Stomach (tissue), 9 donors: ENCODE measurements around the gene CASP8AP2. TPM values are rescaled to one million over a fixed set of nuclear protein-coding genes. Genes with fewer than 3 reads are reported as not detected.

Experiments
- DNase-seq, 2 donors: peaks; one replicate each; pipeline versions ENCODE4 v3.0.0 to v3.0.0-alpha.2; 2013 to 2019
- H3K27ac ChIP-seq, 5 donors: fragments of 200-600 bp in 4 of 5; sonication (generic) in 4 of 5; one replicate each; pipeline ENCODE4 v1.5.1; 2013 to 2019; ENCODE audit warnings: mild to moderate bottlenecking in 1 of 5, moderate library complexity in 1 of 5
- H3K27me3 ChIP-seq, 3 donors: fragments of 200-600 bp; sonication (generic); one replicate each; pipeline ENCODE4 v1.5.1; 2017 to 2019; ENCODE audit warnings: mixed run types in 1 of 3
- H3K36me3 ChIP-seq, 4 donors: fragments of 200-600 bp; sonication (generic); 1 replicate in 3 of 4; 2 replicates in 1 of 4; pipeline ENCODE4 v1.5.1; 2016 to 2019
- H3K4me1 ChIP-seq, 4 donors: fragments of 200-600 bp; sonication (generic); one replicate each; pipeline ENCODE4 v1.5.1; 2016 to 2019
- H3K4me3 ChIP-seq, 4 donors: fragments of 200-600 bp; sonication (generic) in 3 of 4; one replicate each; pipeline ENCODE4 v1.5.1; 2016 to 2019; ENCODE audit warnings: mild to moderate bottlenecking in 1 of 4
- H3K9me3 ChIP-seq, 4 donors: fragments of 200-600 bp; sonication (generic); one replicate each; pipeline ENCODE4 v1.5.1; 2016 to 2019
- EP300 ChIP-seq: sonication (generic); formaldehyde crosslinking; IDR thresholded peaks from one replicate; pipeline ENCODE4 v1.6.1; 2017; ENCODE audit warnings: antibody characterized with exemption
- POLR2A ChIP-seq, 4 donors: fragments of 450-650 bp; IDR thresholded peaks; one replicate each; pipeline ENCODE4 v1.6.1; 2016; ENCODE audit warnings: antibody characterized with exemption in 4 of 4, control low read depth in 2 of 4, mild to moderate bottlenecking in 1 of 4, moderate library complexity in 1 of 4
- POLR2AphosphoS5 ChIP-seq, 3 donors: sonication (generic); formaldehyde crosslinking; IDR thresholded peaks; one replicate each; pipeline ENCODE4 v1.6.1; 2016; ENCODE audit warnings: antibody characterized with exemption in 3 of 3
- WGBS, 5 donors: extraction: QIAGEN DNeasy Blood & Tissue Kit in 3 of 5; methylation state at CpG; one replicate each; pipeline versions ENCODE4 v1.1.5 to v1.1.7; 2013 to 2018; 5-methylcytosine and 5-hydroxymethylcytosine counted together
- intact Hi-C: fragments of 100-400 bp; cut with DNase I; formaldehyde crosslinking; loops from one replicate; pipeline ENCODE4 v1.15.1; 2023; ENCODE audit warnings: low total_unique reads
- polyA plus RNA-seq, 3 donors: library from polyadenylated mRNA; stranded (reverse); fragments of 200-250 nt; gene quantifications; one replicate each; pipeline ENCODE4 v1.2.3, GENCODE V29; 2013
- total RNA-seq, 5 donors: library from RNA; depleted of rRNA; stranded (reverse); fragments of >200 nt; gene quantifications; one replicate each; pipeline versions ENCODE4 v1.1.0 to v1.2.3, GENCODE V29; 2014 to 2016
- TF ChIP-seq, protein P1 (sequence below), 7 experiments: fragments of 450-650 bp in 4 of 7; fragments of 200-600 bp in 3 of 7; sonication (generic) in 3 of 7; IDR thresholded peaks; one replicate each; pipeline ENCODE4 v1.5.1; 2016 to 2019; ENCODE audit warnings: antibody characterized with exemption in 7 of 7, control low read depth in 2 of 7, mild to moderate bottlenecking in 1 of 7
- donor health status: healthy with polysubstance abuse.
- donor health status: Bipolar disorder and iron deficiency.
- donor health status: healthy.

Gene CASP8AP2
- total and polyA plus RNA-seq, 8 donors: 3.1 to 35.3 (median 9.4) TPM

DNA sequence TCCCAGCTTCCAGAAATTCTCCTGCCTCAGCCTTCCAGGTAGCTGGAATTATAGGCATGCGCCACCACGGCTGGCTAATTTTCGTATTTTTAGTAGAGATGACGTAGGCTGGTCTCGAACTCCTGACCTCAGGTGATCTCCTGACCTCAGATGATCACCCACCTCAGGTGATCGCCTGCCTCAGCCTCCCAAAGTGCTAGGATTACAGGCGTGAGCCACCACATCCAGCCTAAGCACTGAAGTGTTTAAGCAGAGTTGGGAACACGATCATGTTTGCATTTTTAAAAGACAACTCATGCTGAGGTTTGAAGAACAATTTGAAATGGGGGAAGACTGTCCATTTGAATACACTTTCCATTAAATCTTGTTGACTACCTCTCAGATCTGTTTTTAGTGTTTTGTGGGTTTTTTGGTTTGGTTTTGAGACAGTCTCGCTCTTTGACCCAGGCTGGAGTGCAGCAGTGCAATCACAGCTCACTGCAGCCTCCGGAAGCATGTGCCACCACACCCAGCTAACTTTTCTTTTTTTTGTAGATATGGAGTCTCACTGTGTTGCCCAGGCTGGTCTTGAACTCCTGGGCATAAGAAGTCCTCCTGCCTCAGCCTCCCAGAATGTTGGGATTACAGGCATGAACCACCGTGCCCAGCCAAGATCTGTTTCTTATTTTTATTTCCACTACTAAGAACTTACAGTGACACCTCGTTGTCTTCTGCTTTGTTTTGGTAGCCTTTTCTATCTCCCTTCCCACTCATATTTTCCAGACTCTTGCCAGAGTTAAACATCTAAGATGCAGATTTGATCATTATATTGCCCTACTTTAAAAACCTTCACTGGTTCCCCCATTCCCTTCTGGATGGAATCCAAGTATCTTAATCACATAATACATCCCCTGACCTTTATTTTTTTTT is 5.5 kb downstream of the CASP8AP2 start:
- no peaks in the 10 kb centered on the region for H3K9me3 ChIP-seq
- H3K4me3 ChIP-seq: no peak overlapping the region
- 74 to 86% (median 82%) methylated on average over 12 of the region's 12 CpGs for WGBS, 5 donors
- peaks cover 10 to 49% (median 34%) of the 10 kb centered on the region in 4 donors for H3K36me3 ChIP-seq
- H3K27ac ChIP-seq: no peak overlapping the region
- no peak for DNase-seq
- H3K27me3 ChIP-seq: no peaks in the 10 kb centered on the region
- intact Hi-C loops: no loop called here
- H3K4me1 ChIP-seq: peaks cover 7 to 17% (median 13%) of the 10 kb centered on the region in 4 donors
- TF ChIP-seq POLR2AphosphoS5 (IDR thresholded peaks at IDR 0.05): no peak
- no peak for TF ChIP-seq EP300
- TF ChIP-seq POLR2A (IDR thresholded peaks at IDR 0.05): no peak
- TF ChIP-seq, protein P1, sequence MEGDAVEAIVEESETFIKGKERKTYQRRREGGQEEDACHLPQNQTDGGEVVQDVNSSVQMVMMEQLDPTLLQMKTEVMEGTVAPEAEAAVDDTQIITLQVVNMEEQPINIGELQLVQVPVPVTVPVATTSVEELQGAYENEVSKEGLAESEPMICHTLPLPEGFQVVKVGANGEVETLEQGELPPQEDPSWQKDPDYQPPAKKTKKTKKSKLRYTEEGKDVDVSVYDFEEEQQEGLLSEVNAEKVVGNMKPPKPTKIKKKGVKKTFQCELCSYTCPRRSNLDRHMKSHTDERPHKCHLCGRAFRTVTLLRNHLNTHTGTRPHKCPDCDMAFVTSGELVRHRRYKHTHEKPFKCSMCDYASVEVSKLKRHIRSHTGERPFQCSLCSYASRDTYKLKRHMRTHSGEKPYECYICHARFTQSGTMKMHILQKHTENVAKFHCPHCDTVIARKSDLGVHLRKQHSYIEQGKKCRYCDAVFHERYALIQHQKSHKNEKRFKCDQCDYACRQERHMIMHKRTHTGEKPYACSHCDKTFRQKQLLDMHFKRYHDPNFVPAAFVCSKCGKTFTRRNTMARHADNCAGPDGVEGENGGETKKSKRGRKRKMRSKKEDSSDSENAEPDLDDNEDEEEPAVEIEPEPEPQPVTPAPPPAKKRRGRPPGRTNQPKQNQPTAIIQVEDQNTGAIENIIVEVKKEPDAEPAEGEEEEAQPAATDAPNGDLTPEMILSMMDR (IDR thresholded peaks at IDR 0.05): no peak

DNA sequence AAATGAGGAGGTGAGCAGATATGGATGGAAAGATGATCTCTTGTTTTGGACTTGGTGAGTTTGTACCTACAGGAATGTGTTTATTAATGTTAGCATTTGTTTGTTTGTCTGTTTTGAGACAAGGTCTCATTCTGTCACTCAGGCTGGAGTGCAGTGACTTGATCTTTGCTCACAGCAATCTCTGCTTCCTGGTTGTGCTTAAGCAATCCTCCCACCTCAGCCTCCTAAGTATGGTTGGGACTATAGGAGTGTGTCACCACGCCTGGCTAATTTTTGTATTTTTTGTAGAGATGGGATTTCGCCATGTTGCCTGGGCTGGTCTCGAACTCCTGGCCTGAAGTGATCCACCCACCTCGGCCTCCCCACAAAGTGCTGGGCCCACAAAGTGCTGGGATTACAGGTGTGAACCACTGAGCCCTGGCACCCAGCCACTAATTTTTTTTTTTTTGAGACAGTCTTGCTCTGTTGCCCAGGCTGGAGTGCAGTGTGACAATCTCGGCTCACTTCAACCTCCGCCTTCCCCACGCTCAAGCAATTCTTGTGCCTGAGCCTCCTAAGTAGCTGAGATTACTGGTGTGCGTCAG is 7.1 kb downstream of the CASP8AP2 start:
- 95 to 97% (median 96%) methylated on average over 8 of the region's 8 CpGs for WGBS, 5 donors
- Histone ChIP-seq H3K4me1 (peaks cover 0 to under 1% (median under 1%) of the 10 kb centered on the region in 4 donors), H3K27ac (no peak overlapping the region), H3K9me3 (no peaks in the 10 kb centered on the region), H3K4me3 (no peak overlapping the region), H3K36me3 (peaks cover 9 to 44% (median 31%) of the 10 kb centered on the region in 4 donors), H3K27me3 (no peaks in the 10 kb centered on the region)
- no peak for DNase-seq
- TF ChIP-seq POLR2AphosphoS5 (IDR thresholded peaks at IDR 0.05): no peak
- TF ChIP-seq EP300: no peak
- TF ChIP-seq, protein P1 (IDR thresholded peaks at IDR 0.05): no peak
- no peak for TF ChIP-seq POLR2A (IDR thresholded peaks at IDR 0.05)
- intact Hi-C loops: no loop called here

DNA sequence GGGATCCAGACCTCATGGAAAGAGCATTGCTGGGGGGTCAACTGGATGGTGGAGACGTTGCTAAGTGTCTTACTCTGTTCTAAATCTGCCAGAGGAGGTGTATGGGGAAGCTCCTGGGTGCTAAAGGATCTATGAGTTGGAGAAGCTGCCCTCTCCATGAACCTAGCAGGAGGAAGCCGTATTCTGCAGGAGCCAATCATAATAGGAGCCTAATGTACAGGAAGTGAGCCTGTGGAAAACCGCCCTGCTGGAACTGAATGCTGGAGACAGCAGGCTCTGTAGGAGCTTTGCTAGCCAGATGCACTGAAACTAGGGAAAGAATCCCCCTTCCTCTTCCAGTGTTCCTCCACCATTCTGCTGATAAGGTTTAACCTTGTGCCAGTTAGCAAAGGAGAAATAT is 10.9 kb downstream of the CASP8AP2 start:
- DNase-seq: peak in 1 of 2 donors; percentile 41
- Histone ChIP-seq H3K4me1 (peaks cover 0 to 17% (median 11%) of the 10 kb centered on the region in 4 donors), H3K27ac (no peak overlapping the region), H3K36me3 (peaks cover 0 to 27% (median 14%) of the 10 kb centered on the region in 4 donors), H3K9me3 (no peaks in the 10 kb centered on the region), H3K27me3 (no peaks in the 10 kb centered on the region), H3K4me3 (no peak overlapping the region)
- WGBS, 5 donors: 58 to 82% (median 74%) methylated on average over 3 of the region's 3 CpGs
- TF ChIP-seq, protein P1 (IDR thresholded peaks at IDR 0.05): no peak
- TF ChIP-seq EP300 (no peak), POLR2A (IDR thresholded peaks at IDR 0.05) (no peak), POLR2AphosphoS5 (IDR thresholded peaks at IDR 0.05) (no peak)
- intact Hi-C loops: no loop called here

DNA sequence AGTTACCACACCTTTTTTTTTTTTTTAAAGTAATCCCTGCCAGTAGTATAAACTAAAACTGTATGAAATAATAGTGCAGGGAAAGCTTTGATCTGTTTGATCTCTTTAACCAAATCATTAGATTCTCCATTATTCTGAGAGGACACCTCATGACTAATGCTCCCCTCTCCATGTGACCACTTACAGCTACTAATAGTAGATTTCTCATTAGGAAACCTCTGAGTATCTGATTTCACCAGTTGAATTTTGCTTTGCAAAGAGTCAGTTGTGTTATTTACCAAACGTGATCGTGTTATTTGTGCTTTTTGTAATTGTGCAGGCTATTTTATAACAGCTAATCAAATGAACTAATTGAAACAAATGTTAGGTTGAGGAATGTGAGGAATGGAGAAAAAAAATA is 12.5 kb downstream of the CASP8AP2 start:
- no peak overlapping the region for H3K27ac ChIP-seq
- TF ChIP-seq POLR2A (IDR thresholded peaks at IDR 0.05) (no peak), EP300 (no peak), POLR2AphosphoS5 (IDR thresholded peaks at IDR 0.05) (no peak)
- TF ChIP-seq, protein P1 (IDR thresholded peaks at IDR 0.05): no peak
- H3K36me3 ChIP-seq: peaks cover 0 to 37% (median 23%) of the 10 kb centered on the region in 4 donors
- H3K4me1 ChIP-seq: peaks cover 0 to 17% (median 11%) of the 10 kb centered on the region in 4 donors
- H3K9me3 ChIP-seq: no peaks in the 10 kb centered on the region
- no peak overlapping the region for H3K4me3 ChIP-seq
- no peaks in the 10 kb centered on the region for H3K27me3 ChIP-seq
- 75 to 94% (median 93%) methylated on average over 2 of the region's 2 CpGs for WGBS, 5 donors
- DNase-seq: no peak
- intact Hi-C loops: no loop called here
